Fibroblast of lung (primary cell): ENCODE results near the gene CDCP1.
"Not testable (repeated sequence)": the region's sequence is repeated elsewhere in the genome, so short reads cannot be mapped to it uniquely, and the experiment has no call there.

Experiments used
- CTCF ChIP-seq, 2 donors: IDR thresholded peaks in 1 of 2; conservative IDR thresholded peaks in 1 of 2; 1 replicate in 1 of 2; 2 replicates in 1 of 2; pipeline ENCODE4 v1.5.1; 2011 to 2012; ENCODE audit warnings: low read length in 2 of 2, control low read depth in 1 of 2, inconsistent platforms in 1 of 2, low read depth in 1 of 2, mild to moderate bottlenecking in 1 of 2
- EZH2 ChIP-seq: IDR thresholded peaks from 2 replicates; pipeline ENCODE4 v1.5.1; 2012; ENCODE audit warnings: low read length, control low read depth, mild to moderate bottlenecking; ENCODE audit errors: missing control alignments

- not testable (repeated sequence) for TF ChIP-seq CTCF (conservative IDR thresholded peaks at IDR 0.05 in 1 of 2, IDR thresholded peaks at IDR 0.05 in 1 of 2; ENCODE audit: low read depth in 1 of 2, low read length in 2 of 2); EZH2
Observed at GRCh38 chr3:45053805-45054195, 92.4 kb downstream of the CDCP1 start.
